ENCODE data around the gene MTHFR.

MTHFR gene

DNA sequence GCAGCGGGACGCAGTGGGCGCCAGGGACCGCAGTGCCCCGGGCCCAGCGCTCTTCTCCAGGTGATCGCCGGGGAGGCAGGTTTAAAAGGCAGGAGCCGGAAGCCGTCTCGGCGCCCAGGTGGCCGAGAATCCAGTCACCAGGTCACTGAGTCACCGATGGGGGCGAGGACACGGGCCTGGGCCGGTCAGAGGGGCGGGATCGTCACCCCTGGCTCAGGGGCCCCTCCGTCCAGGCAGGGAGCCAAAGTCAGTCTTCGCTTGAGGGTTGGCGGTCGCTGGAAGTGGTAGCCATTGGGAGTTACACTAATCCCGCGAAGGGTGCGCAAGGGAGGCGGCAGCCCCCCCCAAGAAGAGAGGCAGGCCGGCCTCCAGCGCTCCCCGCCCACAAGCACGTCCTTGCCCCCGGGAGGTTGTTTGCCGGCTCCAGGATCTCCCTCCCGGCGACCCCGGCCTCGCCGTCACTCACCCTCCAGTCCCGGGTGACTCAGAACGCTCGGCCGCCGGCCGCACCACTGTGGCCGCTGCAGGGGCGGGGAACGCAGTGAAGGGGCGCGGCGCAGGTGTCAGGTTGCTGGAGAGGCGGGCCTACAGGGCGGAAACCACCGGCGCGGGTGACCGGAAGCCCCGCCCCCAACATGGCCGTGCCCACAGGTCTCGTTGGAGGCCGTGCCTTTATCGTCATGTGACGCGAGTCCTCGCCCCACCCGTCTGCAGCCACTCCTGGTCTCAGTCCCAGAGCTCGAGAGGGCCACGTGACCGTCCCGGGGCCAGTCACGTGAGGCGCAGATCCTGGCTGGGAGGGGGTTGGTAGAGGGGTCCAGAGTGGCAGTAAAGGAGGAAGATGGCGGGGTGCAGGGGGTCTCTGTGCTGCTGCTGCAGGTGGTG, at the start of gene MTHFR, which contains the start of gene CLCN6:
TSS of gene MTHFR (minus strand) at position 543 of the 885 bp plus-strand sequence. CDS start 2,848 bp downstream, outside the sequence.
TSS of gene CLCN6 (plus strand) at position 770 of the 885 bp plus-strand sequence. CDS start at position 842, 72 bp downstream.
- peak; percentile 91 to 99 (median 95) for DNase-seq (ENCODE audit: low read depth in 4 of 4, low spot score in 1 of 4)

GRCh38 chr1:11855430-11855829, 49.7 kb upstream of the MTHFR start:
- DNase-seq (ENCODE audit: low read depth in 4 of 4, low spot score in 1 of 4), result no peak

GRCh38 chr1:11854519-11854918, 48.8 kb upstream of the MTHFR start:
- DNase-seq (ENCODE audit: low read depth in 4 of 4, low spot score in 1 of 4), result no peak

DNA sequence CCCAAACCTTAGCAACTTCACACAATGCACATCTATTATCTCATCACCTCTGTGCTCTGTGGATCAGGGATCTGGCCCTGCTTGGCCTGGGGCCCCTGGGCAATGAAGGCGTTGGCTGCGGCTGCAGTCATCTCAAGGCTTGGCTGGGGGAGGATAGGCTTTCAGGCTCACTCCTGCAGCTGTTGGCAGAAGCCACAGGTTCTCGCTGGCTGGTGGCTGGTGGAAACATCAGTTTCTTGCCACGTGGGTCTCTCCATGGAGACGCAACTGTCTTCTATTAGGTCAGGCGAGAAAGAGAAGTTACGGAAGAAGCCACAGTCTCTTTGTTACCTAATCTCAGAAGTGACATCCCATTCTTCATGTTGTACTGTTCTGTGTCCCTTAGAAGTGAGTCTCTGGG, 45.4 kb upstream of the MTHFR start:
- no peak for DNase-seq (ENCODE audit: low read depth in 4 of 4, low spot score in 1 of 4)

DNA sequence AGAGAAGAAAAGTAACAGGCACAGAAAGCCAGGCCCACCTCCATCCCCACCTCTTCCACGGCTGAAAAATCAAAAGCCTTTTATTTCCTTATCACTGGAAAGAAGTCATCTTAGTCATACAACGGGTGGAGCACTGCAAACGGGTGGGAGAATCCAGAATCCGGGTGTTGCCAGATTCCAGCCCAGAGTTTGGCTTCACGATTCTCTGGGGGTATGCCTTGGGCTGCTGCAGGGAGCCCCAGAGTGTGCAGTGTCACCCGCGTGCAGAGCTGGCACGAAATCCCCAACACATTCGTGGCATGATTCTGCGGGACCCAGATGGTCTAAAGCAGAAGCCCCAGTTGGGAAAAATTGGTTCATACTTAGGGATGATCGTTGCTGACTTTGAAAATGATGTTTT, 44.4 kb upstream of the MTHFR start:
- no peak for DNase-seq (ENCODE audit: low read depth in 4 of 4, low spot score in 1 of 4)

DNA sequence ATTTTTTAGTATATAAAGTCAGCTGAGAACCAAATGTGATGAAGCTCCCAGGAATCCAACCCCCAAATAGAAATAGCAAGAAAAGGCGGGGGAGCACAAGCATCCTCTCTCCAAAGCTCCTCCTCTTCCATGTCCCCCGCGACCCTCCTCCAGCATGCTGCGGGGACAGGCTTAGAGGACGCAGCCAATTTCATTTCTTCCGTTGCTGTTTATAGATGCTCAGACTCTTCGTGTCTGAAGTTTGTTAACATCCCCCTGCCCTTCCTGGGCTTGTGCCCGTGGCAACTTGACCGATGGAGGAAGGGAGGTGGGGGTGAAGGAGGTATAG, 42.6 kb upstream of the MTHFR start:
- no peak for DNase-seq (ENCODE audit: low read depth in 4 of 4, low spot score in 1 of 4)

- no peak for DNase-seq (ENCODE audit: low read depth in 4 of 4, low spot score in 1 of 4)
These were observed 42.1 kb upstream of the MTHFR start, which contains the start of gene NPPA for GRCh38 chr1:11847667-11848372. TSS of gene NPPA (minus strand) at chr1:11847783. CDS start at chr1:11847684, 99 bp downstream.

- DNase-seq (ENCODE audit: low read depth in 4 of 4, low spot score in 1 of 4), result no peak
These were observed 40.0 kb upstream of the MTHFR start for GRCh38 chr1:11845641-11846335.

- no peak for DNase-seq (ENCODE audit: low read depth in 4 of 4, low spot score in 1 of 4)
These were observed 36.6 kb upstream of the MTHFR start for GRCh38 chr1:11842154-11843041.

GRCh38 chr1:11841245-11842153, 35.7 kb upstream of the MTHFR start:
- DNase-seq (ENCODE audit: low read depth in 4 of 4, low spot score in 1 of 4), result no peak

DNA sequence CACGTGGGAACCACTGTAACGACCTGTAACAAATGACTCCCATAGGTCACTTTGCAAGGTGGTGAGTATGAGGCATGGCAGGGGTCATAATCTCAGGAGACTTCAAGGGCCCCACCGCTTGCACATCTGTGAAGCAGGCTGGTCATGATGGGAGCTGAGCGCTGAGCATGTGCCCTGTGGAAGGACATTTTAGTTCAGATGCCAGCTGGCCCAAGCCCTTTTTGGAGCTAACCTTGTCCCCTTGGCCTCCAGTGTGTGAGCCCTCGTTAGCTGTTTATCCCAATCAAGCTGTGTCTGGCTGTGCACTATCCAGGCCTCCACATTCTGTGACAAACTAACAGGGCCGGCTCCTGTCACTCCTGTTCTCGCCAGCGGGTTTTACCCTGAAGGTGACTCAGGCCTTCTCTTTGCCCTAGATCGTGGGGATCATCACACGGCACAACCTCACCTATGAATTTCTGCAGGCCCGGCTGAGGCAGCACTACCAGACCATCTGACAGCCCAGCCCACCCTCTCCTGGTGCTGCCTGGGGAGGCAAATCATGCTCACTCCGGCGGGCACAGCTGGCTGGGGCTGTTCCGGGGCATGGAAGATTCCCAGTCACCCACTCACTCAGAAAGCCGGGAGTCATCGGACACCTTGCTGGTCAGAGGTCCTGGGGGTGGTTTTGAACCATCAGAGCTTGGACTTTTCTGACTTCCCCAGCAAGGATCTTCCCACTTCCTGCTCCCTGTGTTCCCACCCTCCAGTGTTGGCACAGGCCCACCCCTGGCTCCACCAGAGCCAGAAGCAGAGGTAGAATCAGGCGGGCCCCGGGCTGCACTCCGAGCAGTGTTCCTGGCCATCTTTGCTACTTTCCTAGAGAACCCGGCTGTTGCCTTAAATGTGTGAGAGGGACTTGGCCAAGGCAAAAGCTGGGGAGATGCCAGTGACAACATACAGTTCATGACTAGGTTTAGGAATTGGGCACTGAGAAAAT, 34.3 kb upstream of the MTHFR start:
- no peak for DNase-seq (ENCODE audit: low read depth in 4 of 4, low spot score in 1 of 4)

- peak; percentile 46 to 65 (median 54) for DNase-seq (ENCODE audit: low read depth in 4 of 4, low spot score in 1 of 4)
These were observed 32.8 kb upstream of the MTHFR start for GRCh38 chr1:11838349-11839272.

DNA sequence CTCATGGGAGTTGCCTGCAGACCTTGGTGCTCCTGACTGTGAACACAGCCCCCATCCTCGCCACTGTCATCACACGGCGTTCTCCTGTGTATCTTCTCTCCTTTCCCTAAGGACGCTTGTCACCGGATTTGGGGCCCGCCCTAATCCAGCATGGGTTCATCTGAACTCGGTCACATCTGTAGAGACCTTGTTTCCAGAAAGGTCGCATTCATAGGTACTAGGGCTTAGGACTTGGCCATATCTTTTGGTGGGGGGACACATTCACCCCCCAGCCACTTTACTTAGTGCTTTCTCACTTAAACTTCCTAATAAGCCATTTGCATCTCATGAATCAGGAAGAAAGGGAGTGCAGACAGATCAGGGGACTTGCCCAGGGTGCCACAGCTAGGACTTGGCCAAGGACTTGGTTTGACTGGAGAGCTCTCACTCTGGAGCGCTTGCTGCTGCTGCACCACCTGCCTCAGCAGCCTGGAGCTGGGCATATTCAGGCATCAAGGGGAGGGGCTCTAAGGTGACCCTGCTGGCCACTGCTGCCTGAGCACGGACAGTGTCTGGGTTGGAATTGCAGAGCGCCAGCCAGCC, 32.1 kb upstream of the MTHFR start:
- no peak for DNase-seq (ENCODE audit: low read depth in 4 of 4, low spot score in 1 of 4)

DNA sequence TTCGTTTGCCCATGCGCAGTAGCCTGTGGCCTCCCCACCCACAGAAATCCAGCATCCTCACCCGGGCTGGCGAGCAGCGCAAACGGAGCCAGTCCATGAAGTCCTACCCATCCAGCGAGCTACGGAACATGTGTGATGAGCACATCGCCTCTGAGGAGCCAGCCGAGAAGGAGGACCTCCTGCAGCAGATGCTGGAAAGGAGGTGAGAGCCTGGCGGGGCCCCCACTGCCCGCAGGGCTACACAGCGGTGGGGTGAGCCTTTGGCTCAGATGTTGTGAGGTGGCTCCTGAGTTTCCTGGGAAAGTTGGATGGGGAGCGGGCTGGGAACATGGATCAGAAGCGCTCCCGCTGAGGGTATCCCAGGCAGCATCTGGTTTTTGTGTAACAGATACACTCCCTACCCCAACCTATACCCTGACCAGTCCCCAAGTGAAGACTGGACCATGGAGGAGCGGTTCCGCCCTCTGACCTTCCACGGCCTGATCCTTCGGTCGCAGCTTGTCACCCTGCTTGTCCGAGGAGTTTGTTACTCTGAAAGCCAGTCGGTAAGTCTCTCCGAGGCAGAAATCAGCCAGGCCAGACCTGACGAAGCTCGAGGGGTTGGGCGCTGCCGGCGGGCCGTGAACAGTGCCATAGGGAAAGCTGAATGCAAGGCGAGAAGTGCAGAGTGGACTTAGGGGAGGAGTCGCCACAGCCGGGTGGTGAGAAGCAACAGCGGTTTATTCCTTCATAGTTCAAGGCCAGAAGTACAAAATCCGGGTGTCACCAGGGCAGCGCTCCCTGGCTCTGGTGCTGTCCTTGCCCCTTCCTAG, 31.4 kb upstream of the MTHFR start:
- no peak for DNase-seq (ENCODE audit: low read depth in 4 of 4, low spot score in 1 of 4)

- no peak for DNase-seq (ENCODE audit: low read depth in 4 of 4, low spot score in 1 of 4)
These were observed 29.9 kb upstream of the MTHFR start for GRCh38 chr1:11835441-11836225.

Measured in stimulated activated CD4-positive, alpha-beta T cell treated with anti-CD3 and anti-CD28 coated beads, Interleukin-1b, Interleukin-23, amount 100 ng/mL, for 24 hours (primary cell).